Measurements from ENCODE around the gene OPTN.
A peak's percentile ranks its signal among the peaks of the same experiment; 100 is the strongest.
"Not testable (repeated sequence)": the region's sequence is repeated elsewhere in the genome, so short reads cannot be mapped to it uniquely, and the experiment has no call there.

OPTN gene

DNA sequence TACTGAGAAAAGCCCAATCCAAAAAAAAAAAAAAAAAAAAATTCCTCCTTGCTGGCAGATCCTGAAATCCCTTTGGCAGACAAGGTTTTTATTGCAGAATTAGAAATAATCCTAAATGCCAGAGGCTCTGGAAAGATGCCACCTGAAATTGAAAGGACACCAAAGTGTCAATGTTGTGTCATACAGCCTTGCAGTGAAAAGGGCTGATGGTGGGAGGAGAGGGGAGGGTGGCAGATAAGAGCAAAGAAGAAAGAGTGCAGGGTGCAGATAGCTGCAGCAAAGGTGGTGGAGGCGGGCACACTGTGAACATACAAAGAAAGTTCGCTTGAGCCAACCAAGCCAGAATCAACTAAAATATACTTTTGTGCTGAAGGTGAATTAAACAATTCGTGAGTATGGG, 8.2 kb upstream of the OPTN start:
- DNase-seq, result no peak

- DNase-seq, result no peak
Measured at GRCh38 chr10:13092291-13093102, 7.5 kb upstream of the OPTN start.

GRCh38 chr10:13094082-13094481, 5.9 kb upstream of the OPTN start:
- not testable (repeated sequence) for DNase-seq

- DNase-seq, result no peak
Measured at GRCh38 chr10:13095094-13095493, 4.9 kb upstream of the OPTN start.

- no peak for DNase-seq
Measured at GRCh38 chr10:13095929-13096328, 4.0 kb upstream of the OPTN start.

- peak; percentile 72 for DNase-seq
Measured at GRCh38 chr10:13099144-13099665, 758 bp upstream of the OPTN start.

GRCh38 chr10:13100349-13101294, 659 bp downstream of the OPTN start:
- DNase-seq, result peak; percentile 28

DNA sequence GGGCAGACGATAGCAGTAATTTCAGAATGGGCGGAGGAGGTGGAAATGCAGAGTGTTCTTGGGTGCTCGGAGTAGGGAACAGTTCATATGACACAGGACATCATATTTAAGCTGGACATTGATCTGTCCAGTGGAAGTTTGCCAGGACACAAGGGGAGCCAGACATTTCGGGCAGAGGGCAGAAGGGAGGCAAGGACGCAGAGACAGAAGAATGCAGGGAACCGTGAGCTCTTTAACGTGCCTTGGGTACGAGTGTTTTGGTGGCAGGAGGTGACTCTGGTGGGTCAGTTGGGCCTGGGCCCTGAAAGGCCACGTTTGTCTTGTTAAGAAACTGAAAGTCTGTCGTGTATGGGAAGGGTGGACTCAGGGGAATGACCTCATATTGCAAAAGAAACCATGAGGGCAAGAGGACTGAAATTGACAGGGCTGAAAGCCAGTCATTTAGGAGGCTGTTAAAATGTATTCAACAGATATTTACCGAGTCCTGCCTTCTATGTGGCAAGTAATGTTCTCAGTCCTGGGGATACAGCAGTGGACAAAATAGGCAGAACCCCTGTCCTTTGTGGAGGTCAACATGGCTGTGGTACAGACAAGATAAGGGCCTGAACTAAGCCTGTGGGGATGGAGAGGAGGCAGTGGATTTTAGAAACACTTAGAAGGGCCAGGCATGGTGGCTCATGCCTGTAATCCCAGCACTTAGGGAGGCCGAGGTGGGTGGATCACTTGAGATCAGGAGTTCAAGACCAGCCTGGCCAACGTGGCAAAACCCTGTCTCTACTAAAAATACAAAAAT, 2.2 kb downstream of the OPTN start:
- no peak for DNase-seq

DNA sequence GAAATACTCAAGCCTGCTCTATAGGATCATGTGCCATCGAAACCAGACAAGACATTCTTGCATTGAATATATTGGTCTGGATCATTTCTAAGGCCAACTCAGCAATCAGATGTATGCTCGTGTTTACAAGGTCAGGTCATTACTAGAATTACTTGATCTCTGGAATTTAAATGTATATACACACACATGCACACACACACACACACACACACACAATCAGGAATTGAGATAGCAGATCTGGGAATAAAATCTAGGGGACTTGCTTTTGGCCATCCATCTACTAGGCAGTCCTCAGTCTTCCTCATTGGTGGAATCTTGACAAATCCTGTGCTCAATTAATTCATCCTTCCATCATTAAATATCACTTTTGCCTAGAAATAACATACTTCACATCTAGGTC, 3.6 kb downstream of the OPTN start:
- DNase-seq, result no peak

GRCh38 chr10:13104697-13105096, 4.7 kb downstream of the OPTN start:
- DNase-seq, result no peak

GRCh38 chr10:13105184-13105583, 5.2 kb downstream of the OPTN start:
- DNase-seq, result peak; percentile 27

- DNase-seq, result no peak
Measured at GRCh38 chr10:13106387-13107045, 6.6 kb downstream of the OPTN start.

DNA sequence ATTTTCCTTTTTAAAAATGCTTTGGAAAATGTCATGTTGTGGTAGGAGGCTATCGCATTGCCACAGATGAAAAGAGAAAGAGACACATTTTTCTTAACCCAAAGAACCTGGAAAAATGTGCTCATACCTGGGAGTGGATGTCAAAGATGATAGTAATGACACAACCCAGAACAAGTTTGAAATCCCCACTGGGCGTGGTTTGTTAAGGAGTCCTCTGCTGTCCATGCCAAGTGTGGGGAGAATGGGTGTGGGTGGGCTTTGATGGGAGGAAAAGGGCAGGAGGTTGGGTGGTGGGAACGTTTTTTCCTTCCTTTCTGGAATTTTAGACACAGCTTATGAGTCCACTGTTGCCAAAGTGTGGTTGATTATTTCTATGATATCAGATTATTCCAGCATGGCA, 10.9 kb downstream of the OPTN start:
- DNase-seq, result no peak

- no peak for DNase-seq
Measured at GRCh38 chr10:13113544-13113943, 13.6 kb downstream of the OPTN start.

GRCh38 chr10:13115832-13116803, 16.2 kb downstream of the OPTN start:
- peak; percentile 57 for DNase-seq

GRCh38 chr10:13117841-13118783, 18.1 kb downstream of the OPTN start:
- DNase-seq, result no peak

- DNase-seq, result no peak
Measured at GRCh38 chr10:13118784-13119410, 18.9 kb downstream of the OPTN start.

DNA sequence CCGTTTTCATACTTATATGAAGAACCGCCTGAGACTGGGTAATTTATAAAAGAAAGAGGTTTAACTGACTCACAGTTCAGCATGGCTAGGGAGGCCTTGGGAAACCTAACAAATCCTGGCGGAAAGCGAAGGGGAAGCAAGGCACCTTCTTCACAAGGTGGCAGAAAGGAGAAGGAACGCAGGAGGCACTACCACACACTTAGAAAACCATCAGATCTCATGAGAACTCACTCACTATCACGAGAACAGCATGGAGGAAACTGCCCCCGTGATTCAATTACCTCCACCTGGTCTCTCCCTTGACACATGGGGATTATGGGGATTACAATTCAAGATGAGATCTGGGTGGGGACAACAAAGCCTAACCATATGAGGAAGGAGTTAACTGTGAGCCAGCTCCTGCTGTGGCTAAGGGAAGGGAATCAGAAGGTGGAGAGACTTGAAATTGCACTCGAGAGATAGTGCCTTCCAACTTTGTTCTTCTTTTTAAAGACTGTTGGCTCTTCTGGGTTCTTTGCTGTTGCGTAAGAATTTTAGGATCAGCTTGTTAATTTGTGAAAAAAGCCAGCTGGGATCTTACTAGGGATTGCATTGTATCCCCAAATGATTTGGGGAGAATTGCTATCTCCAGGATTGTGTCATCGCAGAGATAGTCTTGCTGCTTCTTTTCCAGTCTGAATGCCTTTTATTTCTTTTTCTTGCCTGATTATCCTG, 21.0 kb downstream of the OPTN start:
- DNase-seq, result no peak

- no peak for DNase-seq
Measured at GRCh38 chr10:13121500-13121854, 21.5 kb downstream of the OPTN start.
